Lung (tissue), 12 donors: ENCODE results near the gene ERC2. TPM values are rescaled to one million over a fixed set of nuclear protein-coding genes. Genes with fewer than 3 reads are reported as not detected.

Source experiments
- ATAC-seq: fragments of 200-7000 bp; cut with Tn5 transposase; one replicate; pipeline ENCODE4 v1.9.1; 2020; ENCODE audit warnings: moderate number of reproducible peaks; ENCODE audit not compliant: insufficient read depth, low FRiP score
- DNase-seq, 3 donors: peaks; one replicate each; pipeline ENCODE4 v3.0.0-alpha.2; 2013 to 2017
- H3K27ac ChIP-seq, 2 donors: one replicate each; pipeline ENCODE4 v1.5.1; 2013; ENCODE audit warnings: mild to moderate bottlenecking in 2 of 2, moderate library complexity in 2 of 2, control low read depth in 1 of 2, inconsistent platforms in 1 of 2, low read depth in 1 of 2, low read length in 1 of 2
- H3K27me3 ChIP-seq, 3 donors: one replicate each; pipeline ENCODE4 v1.5.1; 2013; ENCODE audit warnings: low read length in 2 of 3; ENCODE audit not compliant: control insufficient read depth in 3 of 3, insufficient read depth in 3 of 3
- H3K36me3 ChIP-seq, 4 donors: one replicate each; pipeline ENCODE4 v1.5.1; 2013; ENCODE audit warnings: low read length in 4 of 4, mild to moderate bottlenecking in 1 of 4, moderate library complexity in 1 of 4; ENCODE audit not compliant: control insufficient read depth in 4 of 4, insufficient read depth in 4 of 4
- H3K4me1 ChIP-seq, 5 donors: one replicate each; pipeline ENCODE4 v1.5.1; 2013; ENCODE audit warnings: low read length in 5 of 5, mild to moderate bottlenecking in 2 of 5, moderate library complexity in 1 of 5; ENCODE audit not compliant: control insufficient read depth in 5 of 5, insufficient read depth in 5 of 5
- H3K4me3 ChIP-seq: one replicate; pipeline ENCODE4 v1.5.1; 2013; ENCODE audit warnings: mild to moderate bottlenecking, control low read depth, moderate library complexity
- H3K9ac ChIP-seq, 2 donors: one replicate each; pipeline ENCODE4 v1.5.1; 2013; ENCODE audit warnings: low read length in 2 of 2, control low read depth in 1 of 2; ENCODE audit not compliant: insufficient read depth in 1 of 2
- H3K9me3 ChIP-seq, 4 donors: one replicate each; pipeline ENCODE4 v1.5.1; 2013; ENCODE audit warnings: low read length in 3 of 4, mild to moderate bottlenecking in 1 of 4, moderate library complexity in 1 of 4; ENCODE audit not compliant: control insufficient read depth in 4 of 4, insufficient read depth in 3 of 4
- WGBS, 2 donors: extraction: QIAGEN DNeasy Blood & Tissue Kit; methylation state at CpG; one replicate each; pipeline ENCODE4 v1.1.7; 2013; 5-methylcytosine and 5-hydroxymethylcytosine counted together
- polyA plus RNA-seq, 2 donors: library from polyadenylated mRNA; stranded (reverse); fragments of 200-250 nt; gene quantifications; one replicate each; pipeline ENCODE4 v1.2.1, GENCODE V29; 2013
- total RNA-seq, 2 donors: library from RNA; depleted of rRNA in 1 of 2; stranded (reverse); fragments of >200 nt in 1 of 2; gene quantifications; one replicate each; pipeline ENCODE4 v1.2.1, GENCODE V29; 2014 to 2021
- TF ChIP-seq, protein P1 (sequence below): IDR thresholded peaks from 2 replicates; pipeline ENCODE4 v1.5.1; 2012; ENCODE audit warnings: mild to moderate bottlenecking; ENCODE audit errors: control extremely low read depth, extremely low read depth
- donor health status: control.
- donor health status: control.
- donor health status: Bipolar disorder and iron deficiency.
- donor health status: healthy.
- donor health status: DM: yes; HTN: yes; CAD: no.

The ERC2 gene
- total and polyA plus RNA-seq, 4 donors: 0.20 to 3.5 (median 0.97) TPM

DNA sequence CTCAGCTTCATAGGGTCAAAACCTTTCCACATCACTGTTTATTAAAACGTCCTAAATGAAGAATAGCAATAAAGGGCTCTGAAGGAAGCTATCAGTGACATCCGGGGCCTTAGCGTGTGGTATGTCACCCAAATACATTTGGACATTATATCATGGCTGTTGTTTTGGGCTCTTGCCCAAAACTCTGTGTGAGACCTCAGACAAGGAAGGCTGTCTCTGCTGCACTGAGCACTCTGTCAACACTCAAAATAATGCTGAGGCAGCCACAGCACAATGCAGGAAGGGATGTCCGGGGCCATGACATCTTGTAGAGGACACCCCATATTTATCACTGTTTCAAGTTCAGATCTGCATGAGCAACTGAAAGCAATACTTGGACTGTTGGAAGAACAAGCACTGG, 687.4 kb downstream of the ERC2 start:
- WGBS, 2 donors: 66 to 72% methylated on average over 4 of the region's 4 CpGs
- TF ChIP-seq, protein P1, sequence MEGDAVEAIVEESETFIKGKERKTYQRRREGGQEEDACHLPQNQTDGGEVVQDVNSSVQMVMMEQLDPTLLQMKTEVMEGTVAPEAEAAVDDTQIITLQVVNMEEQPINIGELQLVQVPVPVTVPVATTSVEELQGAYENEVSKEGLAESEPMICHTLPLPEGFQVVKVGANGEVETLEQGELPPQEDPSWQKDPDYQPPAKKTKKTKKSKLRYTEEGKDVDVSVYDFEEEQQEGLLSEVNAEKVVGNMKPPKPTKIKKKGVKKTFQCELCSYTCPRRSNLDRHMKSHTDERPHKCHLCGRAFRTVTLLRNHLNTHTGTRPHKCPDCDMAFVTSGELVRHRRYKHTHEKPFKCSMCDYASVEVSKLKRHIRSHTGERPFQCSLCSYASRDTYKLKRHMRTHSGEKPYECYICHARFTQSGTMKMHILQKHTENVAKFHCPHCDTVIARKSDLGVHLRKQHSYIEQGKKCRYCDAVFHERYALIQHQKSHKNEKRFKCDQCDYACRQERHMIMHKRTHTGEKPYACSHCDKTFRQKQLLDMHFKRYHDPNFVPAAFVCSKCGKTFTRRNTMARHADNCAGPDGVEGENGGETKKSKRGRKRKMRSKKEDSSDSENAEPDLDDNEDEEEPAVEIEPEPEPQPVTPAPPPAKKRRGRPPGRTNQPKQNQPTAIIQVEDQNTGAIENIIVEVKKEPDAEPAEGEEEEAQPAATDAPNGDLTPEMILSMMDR: no peak
- no peak overlapping the region for H3K27ac ChIP-seq
- no peak overlapping the region for H3K4me3 ChIP-seq
- H3K9me3 ChIP-seq: no peaks in the 10 kb centered on the region
- DNase-seq (peak; percentile 18 to 50 (median 47)), ATAC-seq (no peak)
- no peaks in the 10 kb centered on the region for H3K27me3 ChIP-seq
- H3K4me1 ChIP-seq: peaks cover 0 to 9% (median 0%) of the 10 kb centered on the region in 5 donors
- H3K36me3 ChIP-seq: no peaks in the 10 kb centered on the region
- H3K9ac ChIP-seq: no peak overlapping the region

DNA sequence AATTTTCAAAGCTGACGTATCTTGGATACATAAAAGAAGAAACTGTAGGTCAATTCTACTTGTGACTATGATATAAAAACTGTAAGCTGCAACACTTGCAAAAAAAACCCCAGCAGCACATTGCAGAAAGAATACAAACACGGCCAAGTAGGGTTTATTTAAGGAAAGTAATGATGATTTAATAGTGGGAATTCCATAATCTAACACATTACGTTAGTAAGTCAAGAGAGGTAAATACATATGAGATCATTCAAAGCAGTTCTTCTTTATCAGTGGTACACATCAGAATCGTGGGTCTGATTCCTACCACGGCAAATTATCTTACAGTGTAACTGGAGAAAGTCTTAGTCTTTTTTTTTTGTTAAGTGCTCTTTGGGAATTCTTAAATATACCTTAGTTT, 688.7 kb downstream of the ERC2 start:
- Histone ChIP-seq H3K4me1 (peaks cover 0 to 9% (median 0%) of the 10 kb centered on the region in 5 donors), H3K27me3 (no peaks in the 10 kb centered on the region), H3K9me3 (no peaks in the 10 kb centered on the region), H3K9ac (no peak overlapping the region), H3K4me3 (no peak overlapping the region), H3K27ac (no peak overlapping the region), H3K36me3 (no peaks in the 10 kb centered on the region)
- 59 to 79% methylated on average over 5 of the region's 5 CpGs for WGBS, 2 donors
- ATAC-seq (no peak), DNase-seq (no peak)
- TF ChIP-seq, protein P1: no peak

DNA sequence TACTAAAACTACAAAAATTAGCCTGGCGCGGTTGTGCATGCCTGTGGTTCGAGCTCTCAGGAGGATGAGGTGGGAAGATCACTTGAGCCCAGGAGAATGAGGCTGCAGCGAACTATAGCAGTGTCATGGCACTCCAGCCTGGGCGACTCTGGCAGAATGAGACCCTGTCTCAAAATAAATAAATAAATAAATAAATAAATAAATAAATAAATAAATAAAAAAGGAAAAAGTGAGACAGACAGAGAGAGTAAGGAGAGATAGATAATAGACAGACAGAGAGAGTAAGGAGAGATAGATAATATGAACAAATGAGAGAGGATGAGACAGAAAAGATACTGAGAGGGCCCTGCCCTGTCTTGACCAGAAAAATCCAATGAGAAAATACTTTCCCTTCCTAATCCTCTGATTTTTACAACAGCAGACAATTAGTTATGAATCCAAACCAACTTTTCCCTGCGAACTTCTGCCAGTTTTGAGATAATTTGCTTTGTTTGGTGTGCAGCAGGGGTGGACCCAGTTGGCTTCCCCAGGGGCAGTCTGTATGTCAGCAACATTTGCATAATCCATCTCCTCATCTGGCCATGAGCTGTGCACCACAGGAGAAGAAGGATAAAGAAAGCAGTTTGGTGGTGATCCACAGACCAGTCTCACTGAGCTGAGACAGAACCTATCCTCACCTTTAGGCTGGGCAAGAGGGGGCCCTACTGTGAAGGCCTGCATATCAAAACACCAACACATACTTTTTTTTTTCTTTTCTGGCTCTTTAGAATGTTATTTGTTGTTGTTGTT, 692.7 kb downstream of the ERC2 start:
- DNase-seq: no peak
- 94 to 95% methylated on average over 6 of the region's 6 CpGs for WGBS, 2 donors

More for the DNA sequence above, 692.7 kb downstream of the ERC2 start:
- Histone ChIP-seq H3K27me3 (no peaks in the 10 kb centered on the region), H3K36me3 (no peaks in the 10 kb centered on the region), H3K9me3 (no peaks in the 10 kb centered on the region), H3K4me3 (no peak overlapping the region), H3K4me1 (peaks cover 0 to 1% (median 0%) of the 10 kb centered on the region in 5 donors), H3K27ac (no peak overlapping the region), H3K9ac (no peak overlapping the region)
- no peak for ATAC-seq
- TF ChIP-seq, protein P1: no peak
